Measurements from ENCODE around the gene CAPZB.

DNA sequence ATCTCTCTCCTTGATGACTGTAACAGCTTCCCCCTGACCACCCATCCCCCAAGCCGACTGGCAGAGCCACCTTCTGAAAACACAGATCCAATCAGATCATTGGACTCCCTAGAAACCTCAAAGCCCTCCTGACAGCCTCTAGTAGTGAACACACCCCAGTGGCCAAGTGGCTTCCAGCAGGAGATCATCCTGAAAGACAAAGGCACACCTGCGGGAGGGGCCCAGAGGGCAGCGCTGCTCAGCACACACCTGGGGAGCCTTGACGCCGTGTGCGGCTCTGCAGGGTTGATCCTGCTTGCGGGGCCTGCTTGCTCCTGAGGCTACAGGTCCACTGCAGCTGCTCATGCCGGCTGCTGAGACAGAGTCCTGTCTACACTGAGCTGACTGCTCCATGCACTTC lies 131.7 kb downstream of the CAPZB start:
- no peak for TF ChIP-seq EZH2 (IDR thresholded peaks at IDR 0.05; ENCODE audit: insufficient read depth, poor library complexity, severe bottlenecking)
- TF ChIP-seq EZH2phosphoT487 (IDR thresholded peaks at IDR 0.05; ENCODE audit: insufficient read depth, low read depth) = no peak
